ENCODE results near the gene NFKBIE.

The NFKBIE gene

DNA sequence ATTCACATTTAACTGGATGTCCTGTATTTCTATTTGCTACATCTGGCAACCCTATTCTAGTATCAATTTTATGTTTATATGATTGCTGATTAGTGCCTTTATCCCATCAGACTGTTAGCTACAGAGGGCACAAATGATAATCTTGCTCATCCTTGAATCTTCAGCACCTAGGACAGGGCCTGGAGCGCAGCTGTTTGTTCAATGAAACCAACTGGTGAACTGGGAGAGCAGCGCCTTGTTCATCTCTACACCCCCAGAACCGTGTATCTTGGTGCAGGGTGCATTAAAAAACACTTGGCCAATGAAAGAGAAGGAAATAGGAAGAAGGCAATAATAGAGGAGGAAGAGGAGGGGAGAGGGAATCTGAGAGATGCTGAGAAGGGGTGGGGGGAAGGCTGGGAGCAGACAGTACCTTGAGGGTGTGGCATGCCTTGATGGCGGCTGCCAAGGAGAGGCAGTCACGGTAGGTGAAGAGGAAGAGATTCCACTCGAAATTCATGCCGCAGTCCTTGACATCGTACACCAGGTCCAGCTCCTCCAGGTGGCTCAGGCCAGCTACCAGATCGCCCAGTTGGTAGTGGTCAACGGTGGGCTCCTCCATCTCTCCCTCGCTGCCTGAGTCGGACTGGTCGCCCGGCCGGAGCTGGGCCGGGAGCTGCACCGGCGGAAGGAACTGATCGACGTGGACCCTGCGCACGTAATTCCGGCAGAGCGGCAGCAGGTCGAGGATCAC, 20.4 kb upstream of the NFKBIE start:
- no peak overlapping the region for H4K8ac ChIP-seq (ENCODE audit: low read depth, low read length)
- no peak overlapping the region for H2BK5ac ChIP-seq (ENCODE audit: low read length)
- no peak overlapping the region for H2AK5ac ChIP-seq (ENCODE audit: low read length)
- no peak overlapping the region for H3K4me2 ChIP-seq (ENCODE audit: low read length)
- no peak overlapping the region for H2BK120ac ChIP-seq (ENCODE audit: low read depth, low read length)
- no peak overlapping the region for H3K18ac ChIP-seq (ENCODE audit: low read length)
- H3K4me3 ChIP-seq (ENCODE audit: low read length): no peak overlapping the region
- no peaks in the 10 kb centered on the region for H3K27me3 ChIP-seq (ENCODE audit: insufficient read depth, low read length, poor library complexity)
- H3K27ac ChIP-seq (ENCODE audit: low read depth, low read length): no peak overlapping the region
- H3K9ac ChIP-seq (ENCODE audit: low read length): no peak overlapping the region
- no peak overlapping the region for H4K5ac ChIP-seq (ENCODE audit: low read length)
- H3K4me1 ChIP-seq (ENCODE audit: control insufficient read depth, low read depth, low read length): no peaks in the 10 kb centered on the region
- no peak overlapping the region for H3K23ac ChIP-seq (ENCODE audit: low read length)
- H3K79me2 ChIP-seq (ENCODE audit: control insufficient read depth, insufficient read depth, low read length): no peaks in the 10 kb centered on the region
- no peak overlapping the region for H2BK15ac ChIP-seq (replicated peaks; ENCODE audit: low read depth)
- no peak overlapping the region for H3K56ac ChIP-seq (ENCODE audit: low read length)
- DNase-seq: peak; percentile 37
- no peaks in the 10 kb centered on the region for H3K79me1 ChIP-seq (ENCODE audit: low read length)
- WGBS (ENCODE audit: extremely low coverage, insufficient coverage, low lambda C conversion rate): no CpG with 5 or more reads among the region's 25 CpGs
- no peaks in the 10 kb centered on the region for H3K36me3 ChIP-seq (ENCODE audit: control insufficient read depth, insufficient read depth, low read length)
- H3K4ac ChIP-seq (ENCODE audit: low read depth, low read length): no peak overlapping the region

DNA sequence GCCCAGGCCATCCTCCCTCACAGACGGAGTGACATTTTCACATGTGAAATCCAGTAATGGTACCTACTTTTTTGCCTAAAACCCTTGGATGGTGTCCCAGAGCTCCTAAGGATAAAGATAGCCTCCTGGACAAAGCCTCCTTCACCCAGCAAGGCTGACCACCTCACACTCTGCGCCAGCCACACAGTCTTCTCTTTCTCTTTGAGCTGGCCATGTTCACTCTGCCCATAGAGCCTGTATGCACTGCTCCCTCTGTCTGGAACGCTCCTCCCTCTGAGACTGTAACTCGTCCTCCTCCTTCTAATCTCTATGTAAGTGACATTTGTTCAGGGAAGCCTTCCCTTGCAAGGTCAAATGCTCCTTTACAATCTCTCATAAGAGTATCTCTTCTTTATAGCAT, 19.5 kb upstream of the NFKBIE start:
- Histone ChIP-seq H3K4me1 (ENCODE audit: control insufficient read depth, low read depth, low read length) (no peaks in the 10 kb centered on the region), H3K9ac (ENCODE audit: low read length) (no peak overlapping the region), H3K56ac (ENCODE audit: low read length) (no peak overlapping the region), H3K27ac (ENCODE audit: low read depth, low read length) (no peak overlapping the region), H3K79me2 (ENCODE audit: control insufficient read depth, insufficient read depth, low read length) (no peaks in the 10 kb centered on the region), H2BK120ac (ENCODE audit: low read depth, low read length) (no peak overlapping the region), H3K4ac (ENCODE audit: low read depth, low read length) (no peak overlapping the region), H3K79me1 (ENCODE audit: low read length) (no peaks in the 10 kb centered on the region), H3K4me3 (ENCODE audit: low read length) (no peak overlapping the region), H2BK5ac (ENCODE audit: low read length) (no peak overlapping the region), H4K8ac (ENCODE audit: low read depth, low read length) (no peak overlapping the region), H2BK15ac (replicated peaks; ENCODE audit: low read depth) (no peak overlapping the region), H3K36me3 (ENCODE audit: control insufficient read depth, insufficient read depth, low read length) (no peaks in the 10 kb centered on the region), H3K18ac (ENCODE audit: low read length) (no peak overlapping the region), H3K4me2 (ENCODE audit: low read length) (no peak overlapping the region), H4K5ac (ENCODE audit: low read length) (no peak overlapping the region), H2AK5ac (ENCODE audit: low read length) (no peak overlapping the region), H3K23ac (ENCODE audit: low read length) (no peak overlapping the region), H3K27me3 (ENCODE audit: insufficient read depth, low read length, poor library complexity) (no peaks in the 10 kb centered on the region)
- no peak for DNase-seq
- no CpG with 5 or more reads among the region's 4 CpGs for WGBS (ENCODE audit: extremely low coverage, insufficient coverage, low lambda C conversion rate)

DNA sequence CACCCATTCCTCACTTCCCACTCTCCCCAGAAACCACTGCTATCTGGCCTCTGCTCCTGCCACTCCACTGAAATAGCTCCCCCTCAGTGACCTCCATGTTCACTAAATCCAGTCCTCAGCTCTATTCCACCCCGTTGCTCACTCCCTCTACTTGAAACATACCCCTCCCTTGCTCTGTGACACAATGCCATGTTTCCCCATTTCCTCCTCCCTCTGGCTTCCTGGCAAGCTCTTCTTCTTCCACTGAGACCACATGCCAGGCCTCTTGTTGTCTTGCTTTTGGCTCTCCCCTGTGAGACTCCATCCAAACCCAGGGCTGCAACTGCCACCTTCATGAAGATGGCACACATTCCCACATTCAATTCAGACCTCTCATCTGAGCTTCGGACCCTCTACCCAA, 18.8 kb upstream of the NFKBIE start:
- no peak overlapping the region for H2BK120ac ChIP-seq (ENCODE audit: low read depth, low read length)
- no peak overlapping the region for H3K27ac ChIP-seq (ENCODE audit: low read depth, low read length)
- H2BK5ac ChIP-seq (ENCODE audit: low read length): no peak overlapping the region
- no peaks in the 10 kb centered on the region for H3K79me2 ChIP-seq (ENCODE audit: control insufficient read depth, insufficient read depth, low read length)
- H3K9ac ChIP-seq (ENCODE audit: low read length): no peak overlapping the region
- no peak overlapping the region for H3K4me3 ChIP-seq (ENCODE audit: low read length)
- no peak overlapping the region for H3K18ac ChIP-seq (ENCODE audit: low read length)
- no peak overlapping the region for H3K4ac ChIP-seq (ENCODE audit: low read depth, low read length)
- WGBS (ENCODE audit: extremely low coverage, insufficient coverage, low lambda C conversion rate): no CpG with 5 or more reads among the region's 2 CpGs
- H4K8ac ChIP-seq (ENCODE audit: low read depth, low read length): no peak overlapping the region
- DNase-seq: no peak
- H2BK15ac ChIP-seq (replicated peaks; ENCODE audit: low read depth): no peak overlapping the region
- no peaks in the 10 kb centered on the region for H3K36me3 ChIP-seq (ENCODE audit: control insufficient read depth, insufficient read depth, low read length)
- no peaks in the 10 kb centered on the region for H3K27me3 ChIP-seq (ENCODE audit: insufficient read depth, low read length, poor library complexity)
- H3K23ac ChIP-seq (ENCODE audit: low read length): no peak overlapping the region
- no peaks in the 10 kb centered on the region for H3K4me1 ChIP-seq (ENCODE audit: control insufficient read depth, low read depth, low read length)
- H3K79me1 ChIP-seq (ENCODE audit: low read length): no peaks in the 10 kb centered on the region
- no peak overlapping the region for H4K5ac ChIP-seq (ENCODE audit: low read length)
- H3K4me2 ChIP-seq (ENCODE audit: low read length): no peak overlapping the region
- H3K56ac ChIP-seq (ENCODE audit: low read length): no peak overlapping the region
- H2AK5ac ChIP-seq (ENCODE audit: low read length): no peak overlapping the region

DNA sequence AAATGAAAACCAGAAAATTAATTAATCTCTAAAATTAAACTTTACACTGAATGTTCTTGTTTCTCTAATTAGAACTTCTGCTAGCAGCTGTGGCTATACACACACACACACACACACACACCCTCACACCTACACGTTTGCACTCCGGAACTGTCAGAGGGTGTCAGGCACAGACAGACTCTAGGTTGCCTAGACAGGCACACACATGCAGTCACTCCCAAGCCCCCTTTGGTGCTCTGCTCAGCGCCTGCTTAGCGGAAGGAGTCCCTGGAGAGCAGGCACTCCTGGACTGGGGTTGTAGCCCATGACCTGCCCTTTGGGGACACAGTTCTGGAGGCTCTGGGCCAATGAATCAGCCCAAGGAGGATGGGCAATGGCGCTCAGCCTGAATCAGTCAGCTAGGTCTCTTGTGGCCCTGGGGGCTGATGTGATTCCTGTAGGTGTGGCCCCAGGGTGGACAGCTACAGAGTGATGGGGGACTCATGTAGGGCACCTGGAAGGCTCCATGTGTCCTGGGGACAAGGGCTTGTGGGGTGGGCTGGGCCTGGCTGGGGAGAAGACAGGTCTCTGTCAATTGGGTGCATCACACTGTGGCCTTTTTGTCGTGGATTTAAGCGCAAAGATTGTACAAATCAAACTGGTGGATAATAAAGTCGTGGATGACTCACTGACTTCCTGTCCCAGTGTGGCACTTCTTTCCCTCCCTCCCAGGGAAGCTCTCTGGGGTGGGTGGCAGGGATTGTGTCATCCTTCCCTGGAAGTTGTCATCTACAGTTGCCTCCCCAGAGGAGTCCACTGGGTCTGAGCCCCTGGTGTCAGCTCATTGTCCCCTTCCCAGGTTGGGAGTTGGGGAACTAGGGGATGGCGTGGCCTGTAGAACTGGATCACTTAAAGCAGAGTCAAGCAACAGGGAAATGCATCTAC, 13.7 kb upstream of the NFKBIE start:
- Histone ChIP-seq H3K36me3 (ENCODE audit: control insufficient read depth, insufficient read depth, low read length) (no peaks in the 10 kb centered on the region), H3K27ac (ENCODE audit: low read depth, low read length) (no peak overlapping the region), H3K27me3 (ENCODE audit: insufficient read depth, low read length, poor library complexity) (no peaks in the 10 kb centered on the region), H3K79me2 (ENCODE audit: control insufficient read depth, insufficient read depth, low read length) (no peaks in the 10 kb centered on the region), H3K4me2 (ENCODE audit: low read length) (no peak overlapping the region), H2BK15ac (replicated peaks; ENCODE audit: low read depth) (no peak overlapping the region), H3K9ac (ENCODE audit: low read length) (no peak overlapping the region), H4K5ac (ENCODE audit: low read length) (no peak overlapping the region), H4K8ac (ENCODE audit: low read depth, low read length) (no peak overlapping the region), H3K56ac (ENCODE audit: low read length) (no peak overlapping the region), H2BK120ac (ENCODE audit: low read depth, low read length) (no peak overlapping the region), H3K23ac (ENCODE audit: low read length) (no peak overlapping the region), H3K4me3 (ENCODE audit: low read length) (no peak overlapping the region), H3K79me1 (ENCODE audit: low read length) (no peaks in the 10 kb centered on the region), H3K18ac (ENCODE audit: low read length) (no peak overlapping the region), H2BK5ac (ENCODE audit: low read length) (no peak overlapping the region), H3K4ac (ENCODE audit: low read depth, low read length) (no peak overlapping the region), H3K4me1 (ENCODE audit: control insufficient read depth, low read depth, low read length) (no peaks in the 10 kb centered on the region), H2AK5ac (ENCODE audit: low read length) (no peak overlapping the region)
- WGBS (ENCODE audit: extremely low coverage, insufficient coverage, low lambda C conversion rate): no CpG with 5 or more reads among the region's 9 CpGs
- no peak for DNase-seq

DNA sequence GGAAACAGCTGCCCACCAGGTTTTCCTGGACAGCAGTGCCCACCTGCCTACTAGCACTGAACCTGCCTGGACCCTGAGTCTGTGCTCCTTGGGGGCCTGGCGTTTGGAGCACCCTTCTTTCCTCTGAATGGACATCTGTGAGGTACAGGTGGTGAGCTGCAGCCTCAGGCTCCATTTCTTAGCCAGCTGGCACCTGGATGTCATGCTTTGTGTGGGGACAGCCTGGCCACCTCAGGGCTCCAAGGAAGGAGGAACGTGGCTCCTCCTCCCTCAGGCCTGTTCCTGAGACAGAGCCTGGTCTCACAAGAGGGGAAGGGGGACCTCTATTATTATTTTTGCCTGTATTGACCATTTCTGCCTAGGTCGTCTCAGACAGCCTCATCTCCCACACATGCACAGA, 13.0 kb upstream of the NFKBIE start:
- H3K4me2 ChIP-seq (ENCODE audit: low read length): no peak overlapping the region
- no peak overlapping the region for H3K4ac ChIP-seq (ENCODE audit: low read depth, low read length)
- H4K8ac ChIP-seq (ENCODE audit: low read depth, low read length): no peak overlapping the region
- H3K79me1 ChIP-seq (ENCODE audit: low read length): no peaks in the 10 kb centered on the region
- H3K79me2 ChIP-seq (ENCODE audit: control insufficient read depth, insufficient read depth, low read length): no peaks in the 10 kb centered on the region
- no peak for DNase-seq
- no CpG with 5 or more reads among the region's 3 CpGs for WGBS (ENCODE audit: extremely low coverage, insufficient coverage, low lambda C conversion rate)
- H3K23ac ChIP-seq (ENCODE audit: low read length): no peak overlapping the region
- H4K5ac ChIP-seq (ENCODE audit: low read length): no peak overlapping the region
- H2AK5ac ChIP-seq (ENCODE audit: low read length): no peak overlapping the region
- no peaks in the 10 kb centered on the region for H3K4me1 ChIP-seq (ENCODE audit: control insufficient read depth, low read depth, low read length)
- no peaks in the 10 kb centered on the region for H3K27me3 ChIP-seq (ENCODE audit: insufficient read depth, low read length, poor library complexity)
- no peak overlapping the region for H3K27ac ChIP-seq (ENCODE audit: low read depth, low read length)
- H3K18ac ChIP-seq (ENCODE audit: low read length): no peak overlapping the region
- no peak overlapping the region for H2BK5ac ChIP-seq (ENCODE audit: low read length)
- no peak overlapping the region for H2BK15ac ChIP-seq (replicated peaks; ENCODE audit: low read depth)
- H3K9ac ChIP-seq (ENCODE audit: low read length): no peak overlapping the region
- no peak overlapping the region for H3K4me3 ChIP-seq (ENCODE audit: low read length)
- no peak overlapping the region for H3K56ac ChIP-seq (ENCODE audit: low read length)
- H3K36me3 ChIP-seq (ENCODE audit: control insufficient read depth, insufficient read depth, low read length): no peaks in the 10 kb centered on the region
- H2BK120ac ChIP-seq (ENCODE audit: low read depth, low read length): no peak overlapping the region

All from mesendoderm (in vitro differentiated cells).